Left colon (tissue), 2 donors: ENCODE results near the gene TMEM38A. TPM values are rescaled to one million over a fixed set of nuclear protein-coding genes. Genes with fewer than 3 reads are reported as not detected.
"Not testable (repeated sequence)": the region's sequence is repeated elsewhere in the genome, so short reads cannot be mapped to it uniquely, and the experiment has no call there.

Experiments
- ATAC-seq: fragments of 200-7000 bp; cut with Tn5 transposase; one replicate; pipeline ENCODE4 v1.9.1; 2020; ENCODE audit warnings: mild to moderate bottlenecking, moderate library complexity
- DNase-seq, 2 donors: peaks; one replicate each; pipeline ENCODE4 v3.0.0-alpha.2; 2020
- intact Hi-C, 2 donors: fragments of 100-400 bp; cut with DNase I in 1 of 2; cut with micrococcal nuclease in 1 of 2; formaldehyde crosslinking; loops; one replicate each; pipeline versions ENCODE4 v1.11.2 to v1.14.0; 2022; cut with DNase I, micrococcal nuclease
- total RNA-seq, 2 donors: library from RNA; stranded (reverse); fragmentation: NEBNext Ultra II Directional; extraction: Animal tissue kit (Norgen Biotek cat#: 25700); gene quantifications; one replicate each; pipeline ENCODE4 v1.2.1, GENCODE V29; 2021
- donor health status: DM: no; HTN: no; CAD: no.
- donor health status: DM: yes; HTN: yes; CAD: no.

TMEM38A gene
- total RNA-seq, 2 donors from 2014 or later = 6.4 to 9.1 TPM

- intact Hi-C loops, ATAC-seq, DNase-seq: not testable (repeated sequence)
These were observed 7.8 kb downstream of the TMEM38A start for GRCh38 chr19:16668702-16669101.

DNA sequence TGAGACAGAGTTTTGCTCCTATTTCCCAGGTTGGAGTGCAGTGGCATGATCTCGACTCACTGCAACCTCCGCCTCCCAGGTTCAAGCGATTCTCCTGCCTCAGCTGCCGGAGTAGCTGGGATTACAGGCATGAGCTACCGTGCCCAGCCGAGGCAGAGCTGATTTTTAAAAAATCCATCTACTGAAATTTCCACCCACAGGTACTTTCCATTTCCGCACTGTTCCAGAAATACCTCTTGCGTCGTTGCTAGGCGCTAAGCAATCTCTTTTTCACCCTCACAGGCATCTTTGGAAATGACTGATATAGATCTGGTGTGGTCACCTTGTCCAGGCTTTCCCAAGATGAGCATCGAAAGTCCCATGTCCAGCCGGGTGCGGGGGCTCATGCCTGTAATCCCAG lies 9.4 kb downstream of the TMEM38A start:
- intact Hi-C loops = no loop called here
- ATAC-seq (no peak), DNase-seq (no peak)

DNA sequence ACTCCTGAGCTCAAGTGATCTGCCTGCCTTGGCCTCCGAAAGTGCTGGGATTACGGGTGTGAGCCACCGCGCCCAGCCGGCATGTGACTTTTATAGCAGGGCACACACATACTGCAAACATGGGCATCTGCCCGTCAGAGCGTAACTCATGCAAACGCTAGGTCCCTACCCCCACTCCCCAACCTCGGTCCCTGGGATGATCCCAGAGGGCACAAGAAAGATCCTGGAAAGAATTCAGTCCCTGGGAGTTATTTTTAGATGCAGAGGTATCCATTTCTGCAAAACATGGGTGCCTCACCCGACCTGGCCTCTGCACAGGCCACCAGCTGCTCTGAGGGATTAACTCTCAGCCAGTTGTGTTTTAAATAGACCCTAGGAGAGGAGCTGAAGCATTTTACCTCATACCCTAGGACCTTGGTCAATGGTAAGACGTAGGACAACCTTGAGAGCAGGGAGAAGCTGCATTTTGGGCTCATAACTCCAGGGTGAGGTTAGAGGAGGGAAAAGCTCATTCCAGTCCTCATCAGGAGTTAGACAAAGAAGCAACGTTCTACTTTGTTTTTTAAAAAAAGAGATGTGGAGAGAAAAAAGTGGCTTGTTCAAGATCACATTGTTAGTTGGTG lies 10.8 kb downstream of the TMEM38A start:
- peak; percentile 89 for ATAC-seq
- intact Hi-C loops = no loop called here
- peak; percentile 35 to 51 for DNase-seq

- intact Hi-C loops = no loop called here
- DNase-seq = no peak
- ATAC-seq = no peak
These were observed 12.3 kb downstream of the TMEM38A start for GRCh38 chr19:16673231-16673630.

DNA sequence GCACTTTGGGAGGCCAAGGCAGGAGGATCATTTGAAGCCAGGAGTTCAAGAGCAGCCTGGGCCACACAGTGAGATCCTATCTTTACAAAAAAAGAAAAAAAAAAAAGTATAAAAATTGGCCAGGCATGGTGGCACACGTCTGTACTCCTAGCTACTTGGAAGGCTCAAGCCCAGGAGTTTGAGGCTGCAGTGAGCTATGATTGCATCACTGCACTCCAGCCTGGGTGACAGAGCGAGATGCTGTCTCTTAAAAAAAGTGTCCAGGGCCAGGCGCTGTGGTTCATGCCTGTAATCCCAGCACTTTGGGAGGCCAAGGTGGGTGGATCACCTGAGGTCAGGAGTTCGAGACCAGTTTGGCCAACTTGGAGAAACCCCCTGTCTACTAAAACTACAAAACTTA lies 12.9 kb downstream of the TMEM38A start:
- intact Hi-C loops, DNase-seq: not testable (repeated sequence)

GRCh38 chr19:16676101-16676798 lies 15.3 kb downstream of the TMEM38A start:
- intact Hi-C loops = no loop called here
- DNase-seq = no peak
- ATAC-seq = no peak

More for the DNA sequence above, 12.9 kb downstream of the TMEM38A start:
- not testable (repeated sequence) for ATAC-seq

GRCh38 chr19:16677055-16677454 lies 16.1 kb downstream of the TMEM38A start:
- ATAC-seq (no peak), DNase-seq (no peak)
- intact Hi-C loops = no loop called here

DNA sequence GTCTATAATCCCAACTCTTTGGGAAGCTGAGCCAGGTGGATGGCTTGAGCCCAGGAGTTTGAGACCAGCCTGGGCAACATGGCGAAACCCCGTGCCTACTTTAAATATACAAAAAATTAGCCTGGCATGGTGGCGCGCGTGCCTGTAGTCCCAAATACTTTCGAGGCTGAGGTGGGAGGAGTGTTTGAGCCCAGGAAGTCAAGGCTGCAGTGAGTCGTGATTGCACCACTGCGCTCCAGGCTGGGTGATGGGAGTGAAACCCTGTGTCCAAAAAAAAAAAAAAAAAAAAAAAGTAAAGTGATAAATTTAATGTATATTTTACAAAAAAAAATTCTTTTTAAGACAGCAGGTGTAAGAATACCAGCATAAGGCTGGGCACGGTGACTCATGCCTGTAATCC lies 17.6 kb downstream of the TMEM38A start:
- ATAC-seq (no peak), DNase-seq (no peak)
- intact Hi-C loops = no loop called here

GRCh38 chr19:16679811-16680210 lies 18.9 kb downstream of the TMEM38A start:
- no peak for ATAC-seq
- DNase-seq = no peak
- intact Hi-C loops = no loop called here

DNA sequence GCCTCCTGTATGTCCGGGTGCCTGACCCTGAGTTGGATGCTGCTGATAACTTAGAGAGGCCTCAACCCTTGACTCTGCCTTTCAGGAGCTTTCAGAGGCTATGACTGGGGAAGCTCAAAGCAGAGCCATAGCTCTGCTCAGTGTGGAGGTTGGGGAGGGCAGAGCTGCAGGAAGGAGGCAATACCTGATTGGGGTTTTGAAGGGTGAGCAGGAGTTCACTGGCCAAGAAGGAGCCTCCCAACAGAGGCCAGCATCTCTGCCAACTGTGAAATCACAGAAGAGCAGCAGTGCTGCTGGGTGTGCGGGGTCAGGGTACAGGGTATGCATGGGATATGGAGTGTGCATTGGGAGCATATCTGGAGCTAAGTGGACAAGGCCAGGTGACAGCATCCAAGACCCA lies 21.6 kb downstream of the TMEM38A start:
- no peak for DNase-seq
- intact Hi-C loops = no loop called here
- no peak for ATAC-seq

- no peak for DNase-seq
- intact Hi-C loops = no loop called here
- ATAC-seq = no peak
These were observed 23.3 kb downstream of the TMEM38A start for GRCh38 chr19:16684216-16684615.

DNA sequence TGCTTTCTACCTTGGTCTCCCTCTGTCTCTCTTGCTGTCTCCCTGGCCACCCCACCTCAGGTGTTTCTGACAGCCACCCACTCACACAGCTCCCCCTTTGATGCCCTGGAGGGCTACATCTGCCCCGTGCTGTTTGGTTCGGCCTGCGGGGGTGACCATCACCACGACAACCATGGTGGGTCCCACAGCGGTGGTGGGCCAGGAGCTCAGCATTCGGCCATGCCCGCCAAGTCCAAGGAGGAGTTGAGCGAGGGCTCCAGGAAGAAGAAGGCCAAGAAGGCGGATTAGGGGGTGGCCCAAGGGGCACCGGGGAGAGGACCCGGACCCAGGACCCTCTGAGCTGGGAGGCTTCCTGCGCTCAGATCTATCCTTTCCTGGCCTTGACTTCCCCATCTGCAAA lies 27.1 kb downstream of the TMEM38A start:
- intact Hi-C loops = no loop called here
- DNase-seq = no peak
- ATAC-seq = no peak

- intact Hi-C loops = no loop called here
- DNase-seq = peak in 1 of 2 donors; percentile 24
- peak; percentile 82 for ATAC-seq
These were observed 38.0 kb downstream of the TMEM38A start for GRCh38 chr19:16698914-16699313.

DNA sequence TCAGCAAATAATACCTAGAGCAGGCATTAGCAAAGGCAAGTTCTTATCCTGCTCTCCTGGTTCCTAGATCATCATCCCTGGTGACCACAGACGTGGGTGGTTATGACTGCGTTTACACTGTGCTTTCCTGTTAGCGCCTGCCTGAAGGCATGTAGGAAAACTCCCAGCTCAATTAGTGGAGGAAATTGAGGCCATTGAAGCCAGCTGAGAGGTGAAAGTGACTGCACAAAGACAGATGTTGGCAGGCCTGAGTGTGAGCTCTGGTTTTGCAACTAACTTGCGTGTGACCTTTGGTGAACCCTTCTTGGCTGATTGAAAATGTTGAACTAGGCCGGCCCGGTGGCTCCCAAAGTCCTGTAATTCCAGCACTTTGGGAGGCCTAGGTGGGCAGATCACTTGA lies 41.2 kb downstream of the TMEM38A start:
- ATAC-seq (no peak), DNase-seq (no peak)
- intact Hi-C loops = no loop called here

DNA sequence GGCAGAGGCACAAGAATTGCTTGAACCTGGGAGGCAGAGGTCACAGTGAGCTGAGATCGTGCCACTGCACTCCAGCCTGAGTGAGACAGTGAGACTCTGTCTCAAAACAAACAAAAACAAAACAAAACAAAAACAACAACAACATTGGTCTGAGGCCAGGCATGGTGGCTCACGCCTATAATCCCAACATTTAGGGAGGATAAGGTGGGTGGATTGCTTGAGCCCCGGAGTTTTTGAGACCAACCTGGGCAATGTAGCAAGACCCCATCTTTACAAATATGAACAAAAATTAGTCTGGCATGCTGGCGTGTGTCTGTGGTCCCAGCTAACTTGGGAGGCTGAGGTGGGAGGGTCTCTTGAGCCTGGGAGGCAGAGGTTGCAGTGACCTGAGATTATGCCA lies 42.7 kb downstream of the TMEM38A start:
- intact Hi-C loops = no loop called here
- DNase-seq (no peak), ATAC-seq (no peak)

- DNase-seq, intact Hi-C loops, ATAC-seq: not testable (repeated sequence)
These were observed 49.9 kb downstream of the TMEM38A start for GRCh38 chr19:16710870-16711269.

DNA sequence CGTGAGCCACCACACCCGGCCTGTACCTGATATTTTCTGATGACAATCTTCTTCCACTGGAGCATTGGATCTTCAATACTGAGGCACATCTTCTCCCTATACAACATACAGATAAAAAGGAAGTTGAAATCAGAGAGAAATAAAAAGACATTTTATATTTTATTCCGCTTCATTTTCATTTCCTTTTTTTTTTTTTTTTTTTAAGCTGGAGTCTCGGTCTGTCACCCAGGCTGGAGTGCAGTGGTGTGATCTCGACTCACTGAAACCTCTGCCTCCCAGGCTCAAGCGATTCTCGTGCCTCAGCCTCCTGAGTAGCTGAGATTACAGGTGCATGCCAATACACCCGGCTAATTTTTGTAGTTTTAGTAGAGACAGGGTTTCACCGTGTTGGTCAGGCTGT lies 51.4 kb downstream of the TMEM38A start:
- DNase-seq, intact Hi-C loops, ATAC-seq: not testable (repeated sequence)

- intact Hi-C loops = no loop called here
- DNase-seq (peak; percentile 28 to 65), ATAC-seq (peak; percentile 39)
These were observed 53.9 kb downstream of the TMEM38A start for GRCh38 chr19:16714702-16715287.

DNA sequence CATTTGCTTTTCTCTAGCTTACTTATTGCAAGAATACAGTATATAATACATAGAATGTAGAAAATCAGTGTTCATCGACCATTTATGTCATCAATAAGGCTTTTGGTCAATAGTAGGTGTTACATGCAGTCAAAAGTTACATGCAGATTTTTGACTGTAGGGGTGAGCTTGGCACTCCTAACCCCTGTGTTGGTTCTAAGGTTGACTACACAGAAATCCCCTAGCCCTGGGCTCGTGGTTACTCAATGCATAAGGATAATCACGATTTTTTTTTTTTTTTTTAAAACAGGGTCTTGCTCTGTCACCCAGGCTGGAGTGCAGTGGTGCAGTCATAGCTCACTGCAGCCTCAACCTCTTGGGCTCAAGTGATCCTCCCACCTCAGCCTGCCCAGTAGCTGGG lies 54.7 kb downstream of the TMEM38A start:
- ATAC-seq (no peak), DNase-seq (no peak)
- intact Hi-C loops = no loop called here

GRCh38 chr19:16721051-16721450 lies 60.1 kb downstream of the TMEM38A start:
- intact Hi-C loops = no loop called here
- ATAC-seq (no peak), DNase-seq (no peak)
